Ovary (tissue), 9 donors: ENCODE data around the gene MBNL1. TPM values are rescaled to one million over a fixed set of nuclear protein-coding genes. Genes with fewer than 3 reads are reported as not detected.
A peak's percentile ranks its signal among the peaks of the same experiment; 100 is the strongest.

ENCODE experiments used
- DNase-seq, 5 donors: peaks; one replicate each; pipeline ENCODE4 v3.0.0-alpha.2; 2019 to 2020
- H3K27ac ChIP-seq, 2 donors: fragments of 200-600 bp; one replicate each; pipeline versions ENCODE4 v1.5.1 to v1.8.0; 2019 to 2022
- H3K27me3 ChIP-seq: fragments of 200-600 bp; one replicate; pipeline ENCODE4 v1.8.0; 2022
- H3K36me3 ChIP-seq: fragments of 200-600 bp; sonication (generic); one replicate; pipeline ENCODE4 v1.5.1; 2019
- H3K4me1 ChIP-seq: one replicate; pipeline ENCODE4 v1.8.1; 2013; ENCODE audit warnings: mild to moderate bottlenecking, moderate library complexity; ENCODE audit not compliant: insufficient read depth
- H3K4me3 ChIP-seq: fragments of 200-600 bp; sonication (generic); one replicate; pipeline ENCODE4 v1.5.1; 2017
- H3K9me3 ChIP-seq, 2 donors: fragments of 200-600 bp in 1 of 2; sonication (generic) in 1 of 2; one replicate each; pipeline versions ENCODE4 v1.5.1 to v1.8.1; 2013 to 2019; ENCODE audit warnings: mild to moderate bottlenecking in 1 of 2, moderate library complexity in 1 of 2
- CTCF ChIP-seq, 3 donors: fragments of 450-650 bp in 2 of 3; fragments of 200-600 bp in 1 of 3; IDR thresholded peaks; one replicate each; pipeline versions ENCODE4 v1.5.1 to v1.8.0; 2016 to 2022; ENCODE audit warnings: antibody characterized with exemption in 3 of 3, mild to moderate bottlenecking in 1 of 3
- EP300 ChIP-seq: sonication (generic); formaldehyde crosslinking; IDR thresholded peaks from one replicate; pipeline ENCODE4 v1.6.1; 2017; ENCODE audit warnings: antibody characterized with exemption
- POLR2A ChIP-seq: fragments of 450-650 bp; IDR thresholded peaks from one replicate; pipeline ENCODE4 v1.6.1; 2017; ENCODE audit warnings: antibody characterized with exemption, mild to moderate bottlenecking, moderate library complexity
- WGBS, 3 donors: extraction: QIAGEN DNeasy Blood & Tissue Kit in 1 of 3; methylation state at CpG; one replicate each; pipeline versions ENCODE4 v1.1.5 to v1.1.7; 2013 to 2017; 5-methylcytosine and 5-hydroxymethylcytosine counted together
- intact Hi-C, 4 donors: fragments of 100-400 bp; cut with DNase I; formaldehyde crosslinking; loops; one replicate each; pipeline versions ENCODE4 v1.11.0 to v1.15.1; 2022 to 2023
- polyA plus RNA-seq, 2 donors: library from polyadenylated mRNA; stranded (reverse); fragments of 200-250 nt in 1 of 2; fragments of 350-450 nt in 1 of 2; fragmentation: Illumina TruSeq in 1 of 2; extraction: RNeasy Lipid Tissue Mini Kit (QIAGEN cat#74804) in 1 of 2; gene quantifications; one replicate each; pipeline ENCODE4 v1.2.3, GENCODE V29; 2013 to 2014
- total RNA-seq, 7 donors: library from RNA; depleted of rRNA in 2 of 7; stranded (reverse); fragments of >200 nt in 2 of 7; fragmentation: NEBNext Ultra II Directional in 3 of 7; extraction: Animal tissue kit (Norgen Biotek cat#: 25700) in 3 of 7; gene quantifications; one replicate each; pipeline versions ENCODE4 v1.1.0 to v1.2.4, GENCODE V29; 2016 to 2023
- donor health status: DM: no; HTN: no; CAD: no; lungs with moderate emphysema.
- donor health status: DM: no; HTN: no; CAD: no.
- donor health status: Bipolar disorder and iron deficiency.
- donor health status: DM: yes; HTN: yes; CAD: no.
- donor health status: DM: no; HTN: no; CAD: no.
- donor health status: DM: yes; HTN: yes; CAD: no.

Gene MBNL1
- total and polyA plus RNA-seq, 9 donors: 39.7 to 152 (median 123) TPM

- H3K27ac ChIP-seq: peak overlapping the region in 1 of 2 donors; percentile 44
- no peaks in the 10 kb centered on the region for H3K27me3 ChIP-seq
- TF ChIP-seq CTCF (IDR thresholded peaks at IDR 0.05) (no peak), EP300 (no peak)
- H3K4me1 ChIP-seq: peaks cover 4% of the 10 kb centered on the region
- no peaks in the 10 kb centered on the region for H3K9me3 ChIP-seq
- 32 to 48% (median 42%) methylated on average over 1 of the region's 1 CpG for WGBS, 3 donors
- DNase-seq: no peak
- intact Hi-C loops: no loop called here
- peak overlapping the region; percentile 30 for H3K4me3 ChIP-seq
- no peaks in the 10 kb centered on the region for H3K36me3 ChIP-seq
Measured at GRCh38 chr3:152383136-152383606, 114.4 kb downstream of the MBNL1 start.

GRCh38 chr3:152384412-152384811 lies 115.7 kb downstream of the MBNL1 start:
- TF ChIP-seq POLR2A (no peak), EP300 (no peak), CTCF (IDR thresholded peaks at IDR 0.05) (no peak)
- intact Hi-C loops: no loop called here
- H3K4me3 ChIP-seq: no peak overlapping the region
- no peaks in the 10 kb centered on the region for H3K27me3 ChIP-seq
- no peak overlapping the region for H3K27ac ChIP-seq
- peaks cover 4% of the 10 kb centered on the region for H3K4me1 ChIP-seq
- DNase-seq: no peak
- no peaks in the 10 kb centered on the region for H3K36me3 ChIP-seq
- no peaks in the 10 kb centered on the region for H3K9me3 ChIP-seq

DNA sequence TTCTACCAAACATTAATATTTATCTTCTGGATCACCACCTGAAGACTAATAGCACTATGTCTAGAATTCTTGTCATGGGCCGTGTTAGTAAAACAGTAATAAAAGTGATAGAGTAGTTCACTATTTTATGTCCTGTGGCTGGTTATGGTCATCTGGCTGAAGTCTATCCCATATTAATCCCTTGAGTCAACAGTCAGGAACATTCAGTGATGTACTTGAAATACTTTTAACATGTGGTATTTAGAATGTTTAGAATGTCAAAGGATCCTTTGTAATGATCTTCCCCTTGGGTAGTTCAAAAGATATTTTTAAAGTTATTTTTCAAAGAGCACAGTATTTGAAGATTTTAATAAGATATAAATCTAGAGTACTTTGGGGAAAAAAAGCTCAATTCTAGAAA lies 117.0 kb downstream of the MBNL1 start:
- no peaks in the 10 kb centered on the region for H3K36me3 ChIP-seq
- H3K9me3 ChIP-seq: no peaks in the 10 kb centered on the region
- WGBS, 3 donors: 52 to 88% (median 87%) methylated on average over 1 of the region's 1 CpG
- peaks cover 4% of the 10 kb centered on the region for H3K4me1 ChIP-seq
- no peak overlapping the region for H3K4me3 ChIP-seq
- TF ChIP-seq CTCF (IDR thresholded peaks at IDR 0.05): no peak
- TF ChIP-seq POLR2A: no peak
- no peak for TF ChIP-seq EP300
- intact Hi-C loops: no loop called here
- no peak overlapping the region for H3K27ac ChIP-seq
- DNase-seq: no peak
- no peaks in the 10 kb centered on the region for H3K27me3 ChIP-seq

GRCh38 chr3:152386208-152386607 lies 117.5 kb downstream of the MBNL1 start:
- peaks cover 4% of the 10 kb centered on the region for H3K4me1 ChIP-seq
- H3K27ac ChIP-seq: no peak overlapping the region
- no peak overlapping the region for H3K4me3 ChIP-seq
- H3K9me3 ChIP-seq: no peaks in the 10 kb centered on the region
- H3K36me3 ChIP-seq: no peaks in the 10 kb centered on the region
- H3K27me3 ChIP-seq: no peaks in the 10 kb centered on the region
- TF ChIP-seq CTCF (IDR thresholded peaks at IDR 0.05) (no peak), POLR2A (no peak), EP300 (no peak)
- intact Hi-C loops: no loop called here
- no peak for DNase-seq

GRCh38 chr3:152388631-152389030 lies 119.9 kb downstream of the MBNL1 start:
- 96 to 99% (median 96%) methylated on average over 1 of the region's 1 CpG for WGBS, 3 donors
- Histone ChIP-seq H3K4me1 (peaks cover 4% of the 10 kb centered on the region), H3K9me3 (no peaks in the 10 kb centered on the region), H3K27me3 (no peaks in the 10 kb centered on the region), H3K27ac (no peak overlapping the region), H3K36me3 (no peaks in the 10 kb centered on the region), H3K4me3 (no peak overlapping the region)
- TF ChIP-seq CTCF (IDR thresholded peaks at IDR 0.05): no peak
- no peak for TF ChIP-seq POLR2A
- TF ChIP-seq EP300: no peak
- intact Hi-C loops: no loop called here
- no peak for DNase-seq
